GM19372 (cell line): ENCODE measurements around the gene CFAP69.
A peak's percentile ranks its signal among the peaks of the same experiment; 100 is the strongest.

Experiments used
- ATAC-seq: cut with Tn5 transposase; IDR thresholded peaks from one replicate; pipeline ENCODE4 v1.9.1; 2021; ENCODE audit warnings: mild to moderate bottlenecking, low read depth, moderate library complexity; ENCODE audit not compliant: unreplicated experiment

Gene CFAP69

GRCh38 chr7:90267263-90267858 is 22.4 kb downstream of the CFAP69 start:
- ATAC-seq: no peak

GRCh38 chr7:90269163-90269562 is 24.2 kb downstream of the CFAP69 start:
- no peak for ATAC-seq

- ATAC-seq: no peak
Observed at GRCh38 chr7:90270431-90271178, 25.6 kb downstream of the CFAP69 start.

- ATAC-seq: no peak
Observed at GRCh38 chr7:90271753-90272152, 26.8 kb downstream of the CFAP69 start.

- ATAC-seq: no peak
Observed at GRCh38 chr7:90272242-90272641, 27.3 kb downstream of the CFAP69 start.

- no peak for ATAC-seq
Observed at GRCh38 chr7:90274161-90274560, 29.2 kb downstream of the CFAP69 start.

GRCh38 chr7:90276033-90276728 is 31.2 kb downstream of the CFAP69 start:
- ATAC-seq: no peak

- ATAC-seq: no peak
Observed at GRCh38 chr7:90288154-90288553, 43.2 kb downstream of the CFAP69 start.

- no peak for ATAC-seq
Observed at GRCh38 chr7:90290244-90291113, 45.5 kb downstream of the CFAP69 start.

GRCh38 chr7:90298145-90299038 is 53.4 kb downstream of the CFAP69 start:
- peak; percentile 89 for ATAC-seq

- ATAC-seq: no peak
Observed at GRCh38 chr7:90303241-90303640, 58.3 kb downstream of the CFAP69 start.

- no peak for ATAC-seq
Observed at GRCh38 chr7:90309872-90310271, 64.9 kb downstream of the CFAP69 start.

GRCh38 chr7:90311175-90311574 is 66.2 kb downstream of the CFAP69 start:
- no peak for ATAC-seq

- ATAC-seq: no peak
Observed at GRCh38 chr7:90312745-90313144, 67.8 kb downstream of the CFAP69 start.

GRCh38 chr7:90313907-90314306 is 68.9 kb downstream of the CFAP69 start:
- ATAC-seq: no peak

- no peak for ATAC-seq
Observed at GRCh38 chr7:90320014-90320413, 75.0 kb downstream of the CFAP69 start.

- ATAC-seq: no peak
Observed at GRCh38 chr7:90320418-90320800, 75.4 kb downstream of the CFAP69 start.

GRCh38 chr7:90320801-90321494 is 76.0 kb downstream of the CFAP69 start, which contains the start of gene FAM237B:
Gene FAM237B (minus strand): TSS chr7:90321304. CDS start chr7:90319748, 1,556 bp downstream.
- ATAC-seq: no peak

GRCh38 chr7:90322837-90323236 is 77.9 kb downstream of the CFAP69 start:
- ATAC-seq: no peak
